Adrenal gland (tissue), 5 donors: ENCODE data around the gene MUC21.

Experiments
- POLR2A ChIP-seq, 2 donors: fragments of 450-650 bp; IDR thresholded peaks; one replicate each; pipeline ENCODE4 v1.6.1; 2017; ENCODE audit warnings: antibody characterized with exemption in 2 of 2, mild to moderate bottlenecking in 2 of 2, moderate library complexity in 1 of 2
- TF ChIP-seq, protein P1 (sequence below), 6 experiments: fragments of 450-650 bp in 4 of 6; fragments of 200-600 bp in 2 of 6; sonication (generic) in 1 of 6; IDR thresholded peaks; 1 replicate in 5 of 6; 2 replicates in 1 of 6; pipeline versions ENCODE4 v1.5.1 to v1.8.0; 2016 to 2021; ENCODE audit warnings: antibody characterized with exemption in 6 of 6, mild to moderate bottlenecking in 2 of 6, moderate library complexity in 1 of 6
- donor health status: DM: no; HTN: no; CAD: no.

GRCh38 chr6:31010393-31011060 is 27.0 kb downstream of the MUC21 start, which contains the start of gene MUC22:
- TF ChIP-seq, protein P1, sequence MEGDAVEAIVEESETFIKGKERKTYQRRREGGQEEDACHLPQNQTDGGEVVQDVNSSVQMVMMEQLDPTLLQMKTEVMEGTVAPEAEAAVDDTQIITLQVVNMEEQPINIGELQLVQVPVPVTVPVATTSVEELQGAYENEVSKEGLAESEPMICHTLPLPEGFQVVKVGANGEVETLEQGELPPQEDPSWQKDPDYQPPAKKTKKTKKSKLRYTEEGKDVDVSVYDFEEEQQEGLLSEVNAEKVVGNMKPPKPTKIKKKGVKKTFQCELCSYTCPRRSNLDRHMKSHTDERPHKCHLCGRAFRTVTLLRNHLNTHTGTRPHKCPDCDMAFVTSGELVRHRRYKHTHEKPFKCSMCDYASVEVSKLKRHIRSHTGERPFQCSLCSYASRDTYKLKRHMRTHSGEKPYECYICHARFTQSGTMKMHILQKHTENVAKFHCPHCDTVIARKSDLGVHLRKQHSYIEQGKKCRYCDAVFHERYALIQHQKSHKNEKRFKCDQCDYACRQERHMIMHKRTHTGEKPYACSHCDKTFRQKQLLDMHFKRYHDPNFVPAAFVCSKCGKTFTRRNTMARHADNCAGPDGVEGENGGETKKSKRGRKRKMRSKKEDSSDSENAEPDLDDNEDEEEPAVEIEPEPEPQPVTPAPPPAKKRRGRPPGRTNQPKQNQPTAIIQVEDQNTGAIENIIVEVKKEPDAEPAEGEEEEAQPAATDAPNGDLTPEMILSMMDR (IDR thresholded peaks at IDR 0.05), result no peak
- no peak for TF ChIP-seq POLR2A (IDR thresholded peaks at IDR 0.05)
